ENCODE data around the gene TCEA2.

TCEA2 gene

DNA sequence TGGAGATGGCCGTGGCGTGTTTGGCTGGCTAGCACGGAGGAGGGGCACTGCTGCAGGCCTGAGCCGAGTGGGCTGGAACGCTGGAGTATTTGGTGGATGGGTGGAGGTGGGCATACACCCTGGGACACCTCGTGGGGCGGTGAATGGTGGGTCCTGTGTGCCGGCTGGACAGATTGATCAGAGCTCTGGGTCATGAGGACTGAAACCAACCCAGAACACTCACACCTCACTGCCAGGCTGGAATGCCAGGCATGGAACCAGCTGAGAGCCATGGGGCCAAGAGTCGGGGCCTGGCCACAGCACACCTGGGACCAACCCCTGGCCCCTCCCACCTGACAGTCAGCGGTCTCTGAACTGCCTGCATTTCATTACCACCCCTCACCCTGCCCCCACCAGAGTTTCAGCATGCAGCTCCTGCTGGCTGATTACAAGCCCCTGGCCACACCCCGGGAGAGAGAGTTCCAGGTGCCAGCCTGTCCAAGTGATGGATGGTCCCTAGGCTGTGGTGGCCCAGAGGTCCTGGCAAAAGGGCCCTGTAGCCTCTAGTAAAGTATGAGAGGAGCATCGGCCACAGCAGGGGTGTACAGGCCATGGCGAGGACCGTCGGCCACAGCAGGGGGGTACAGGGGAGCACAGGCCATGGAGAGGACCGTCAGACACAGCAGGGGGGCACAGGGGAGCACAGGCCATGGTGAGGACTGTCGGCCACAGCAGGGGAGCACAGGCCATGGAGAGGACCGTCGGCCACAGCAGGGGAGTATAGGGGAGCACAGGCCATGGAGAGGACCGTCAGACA, 41.1 kb downstream of the TCEA2 start:
- no peak overlapping the region for H3K27ac ChIP-seq
- peaks cover 70% of the 10 kb centered on the region for H3K27me3 ChIP-seq
- H3K9me3 ChIP-seq, result no peaks in the 10 kb centered on the region
- TF ChIP-seq, protein P1, sequence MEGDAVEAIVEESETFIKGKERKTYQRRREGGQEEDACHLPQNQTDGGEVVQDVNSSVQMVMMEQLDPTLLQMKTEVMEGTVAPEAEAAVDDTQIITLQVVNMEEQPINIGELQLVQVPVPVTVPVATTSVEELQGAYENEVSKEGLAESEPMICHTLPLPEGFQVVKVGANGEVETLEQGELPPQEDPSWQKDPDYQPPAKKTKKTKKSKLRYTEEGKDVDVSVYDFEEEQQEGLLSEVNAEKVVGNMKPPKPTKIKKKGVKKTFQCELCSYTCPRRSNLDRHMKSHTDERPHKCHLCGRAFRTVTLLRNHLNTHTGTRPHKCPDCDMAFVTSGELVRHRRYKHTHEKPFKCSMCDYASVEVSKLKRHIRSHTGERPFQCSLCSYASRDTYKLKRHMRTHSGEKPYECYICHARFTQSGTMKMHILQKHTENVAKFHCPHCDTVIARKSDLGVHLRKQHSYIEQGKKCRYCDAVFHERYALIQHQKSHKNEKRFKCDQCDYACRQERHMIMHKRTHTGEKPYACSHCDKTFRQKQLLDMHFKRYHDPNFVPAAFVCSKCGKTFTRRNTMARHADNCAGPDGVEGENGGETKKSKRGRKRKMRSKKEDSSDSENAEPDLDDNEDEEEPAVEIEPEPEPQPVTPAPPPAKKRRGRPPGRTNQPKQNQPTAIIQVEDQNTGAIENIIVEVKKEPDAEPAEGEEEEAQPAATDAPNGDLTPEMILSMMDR (IDR thresholded peaks at IDR 0.05), result no peak
- peaks cover 9 to 19% of the 10 kb centered on the region in 2 experiments for H3K4me1 ChIP-seq (ENCODE audit: control insufficient read depth in 1 of 2, insufficient read depth in 1 of 2, low read depth in 1 of 2, low read length in 1 of 2)
- H3K36me3 ChIP-seq, result peaks cover 23% of the 10 kb centered on the region
- H3K4me3 ChIP-seq (ENCODE audit: low read depth in 1 of 2, low read length in 1 of 2), result no peak overlapping the region

DNA sequence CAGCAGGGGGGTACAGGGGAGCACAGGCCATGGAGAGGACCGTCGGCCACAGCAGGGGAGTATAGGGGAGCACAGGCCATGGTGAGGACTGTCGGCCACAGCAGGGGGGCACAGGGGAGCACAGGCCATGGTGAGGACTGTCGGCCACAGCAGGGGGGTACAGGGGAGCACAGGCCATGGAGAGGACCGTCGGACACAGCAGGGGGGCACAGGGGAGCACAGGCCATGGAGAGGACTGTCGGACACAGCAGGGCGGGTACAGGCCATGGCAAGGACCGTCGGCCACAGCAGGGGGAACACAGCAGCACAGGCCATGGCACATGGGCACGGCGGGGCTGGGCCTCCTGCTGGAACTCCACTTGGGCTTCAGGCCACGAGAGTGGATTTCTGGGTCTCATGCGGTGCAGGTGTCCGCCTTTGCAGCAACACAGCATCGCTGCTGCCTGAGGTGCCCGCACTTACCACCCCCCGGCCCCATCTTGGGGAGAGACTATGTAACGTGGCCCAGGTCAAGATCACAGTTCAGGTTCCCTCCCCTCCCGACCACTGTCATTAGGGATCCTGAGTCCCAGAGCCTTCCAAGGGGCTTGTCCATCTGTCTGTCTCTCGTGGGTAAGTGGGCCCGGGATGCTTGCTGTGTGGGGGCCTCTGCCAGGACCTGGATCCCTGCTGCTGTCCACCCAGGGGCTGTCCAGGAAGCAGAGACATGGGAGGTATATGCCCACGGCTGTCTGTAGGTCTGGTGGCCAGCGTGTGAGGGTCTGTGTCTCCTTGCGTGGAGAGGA, 41.9 kb downstream of the TCEA2 start:
- Histone ChIP-seq H3K27ac (no peak overlapping the region), H3K4me3 (ENCODE audit: low read depth in 1 of 2, low read length in 1 of 2) (no peak overlapping the region), H3K36me3 (peaks cover 16% of the 10 kb centered on the region), H3K9me3 (no peaks in the 10 kb centered on the region), H3K4me1 (ENCODE audit: control insufficient read depth in 1 of 2, insufficient read depth in 1 of 2, low read depth in 1 of 2, low read length in 1 of 2) (peaks cover 9 to 19% of the 10 kb centered on the region in 2 experiments), H3K27me3 (peaks cover 70% of the 10 kb centered on the region)
- TF ChIP-seq, protein P1 (IDR thresholded peaks at IDR 0.05), result no peak

DNA sequence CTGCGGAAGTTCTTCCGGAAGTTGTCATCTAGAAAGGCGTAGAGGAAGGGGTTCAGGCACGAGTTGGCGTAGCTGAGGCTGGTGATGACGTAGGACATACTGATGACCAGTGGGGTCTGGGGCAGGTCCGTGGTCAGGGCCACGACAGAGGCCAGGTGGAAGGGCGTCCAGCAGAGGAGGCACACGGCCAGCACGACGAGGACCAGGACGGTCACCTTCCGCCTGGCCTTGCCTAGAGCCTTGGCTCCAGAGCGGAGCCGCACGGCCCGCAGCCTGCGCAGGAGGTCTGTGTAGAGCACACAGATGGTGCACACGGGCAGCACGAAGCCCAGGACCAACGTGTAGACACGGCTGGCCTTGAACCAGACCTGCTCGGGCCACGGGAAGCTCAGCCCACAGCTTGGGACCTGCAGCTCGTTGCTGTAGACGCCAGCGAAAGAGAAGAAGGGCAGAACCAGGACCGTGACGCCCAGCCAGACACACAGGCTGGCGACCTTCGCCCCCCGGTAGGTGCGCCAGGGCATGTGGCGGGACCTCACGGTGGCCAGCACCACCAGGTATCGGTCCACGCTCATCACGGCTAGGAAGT, 42.9 kb downstream of the TCEA2 start:
- Histone ChIP-seq H3K4me1 (ENCODE audit: control insufficient read depth in 1 of 2, insufficient read depth in 1 of 2, low read depth in 1 of 2, low read length in 1 of 2) (peaks cover 9 to 16% of the 10 kb centered on the region in 2 experiments), H3K36me3 (peaks cover 5% of the 10 kb centered on the region), H3K27me3 (peaks cover 63% of the 10 kb centered on the region), H3K9me3 (no peaks in the 10 kb centered on the region), H3K27ac (no peak overlapping the region), H3K4me3 (ENCODE audit: low read depth in 1 of 2, low read length in 1 of 2) (no peak overlapping the region)
- TF ChIP-seq, protein P1 (IDR thresholded peaks at IDR 0.05), result no peak

DNA sequence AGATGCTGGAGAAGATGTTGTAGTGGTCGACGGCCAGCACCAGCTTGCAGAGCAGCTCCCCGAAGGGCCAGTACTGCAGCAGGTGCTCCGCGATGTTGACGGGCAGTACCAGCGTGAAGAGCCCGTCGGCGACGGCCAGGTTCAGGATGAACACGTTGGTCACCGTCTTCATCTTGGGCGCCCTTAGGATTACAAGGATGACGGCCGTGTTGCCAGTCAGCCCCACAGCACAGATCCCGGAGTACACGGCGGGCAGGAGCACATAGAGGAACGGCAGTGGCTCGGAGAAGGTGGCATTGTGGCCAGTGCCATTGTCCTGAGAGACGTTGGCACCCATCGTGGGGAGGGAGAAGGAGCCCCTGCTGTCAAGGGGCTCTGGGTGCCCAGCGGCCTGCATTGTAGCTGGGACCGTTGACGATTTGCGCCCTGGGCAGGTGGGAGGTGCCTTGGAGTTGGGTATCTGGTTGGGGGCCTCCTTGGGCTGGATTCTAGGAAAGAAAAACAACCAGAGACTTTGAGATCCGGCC, 43.5 kb downstream of the TCEA2 start:
- Histone ChIP-seq H3K4me3 (ENCODE audit: low read depth in 1 of 2, low read length in 1 of 2) (no peak overlapping the region), H3K9me3 (no peaks in the 10 kb centered on the region), H3K27me3 (peaks cover 57% of the 10 kb centered on the region), H3K4me1 (ENCODE audit: control insufficient read depth in 1 of 2, insufficient read depth in 1 of 2, low read depth in 1 of 2, low read length in 1 of 2) (peaks cover 9 to 14% of the 10 kb centered on the region in 2 experiments), H3K36me3 (no peaks in the 10 kb centered on the region), H3K27ac (no peak overlapping the region)
- TF ChIP-seq, protein P1 (IDR thresholded peaks at IDR 0.05), result no peak

DNA sequence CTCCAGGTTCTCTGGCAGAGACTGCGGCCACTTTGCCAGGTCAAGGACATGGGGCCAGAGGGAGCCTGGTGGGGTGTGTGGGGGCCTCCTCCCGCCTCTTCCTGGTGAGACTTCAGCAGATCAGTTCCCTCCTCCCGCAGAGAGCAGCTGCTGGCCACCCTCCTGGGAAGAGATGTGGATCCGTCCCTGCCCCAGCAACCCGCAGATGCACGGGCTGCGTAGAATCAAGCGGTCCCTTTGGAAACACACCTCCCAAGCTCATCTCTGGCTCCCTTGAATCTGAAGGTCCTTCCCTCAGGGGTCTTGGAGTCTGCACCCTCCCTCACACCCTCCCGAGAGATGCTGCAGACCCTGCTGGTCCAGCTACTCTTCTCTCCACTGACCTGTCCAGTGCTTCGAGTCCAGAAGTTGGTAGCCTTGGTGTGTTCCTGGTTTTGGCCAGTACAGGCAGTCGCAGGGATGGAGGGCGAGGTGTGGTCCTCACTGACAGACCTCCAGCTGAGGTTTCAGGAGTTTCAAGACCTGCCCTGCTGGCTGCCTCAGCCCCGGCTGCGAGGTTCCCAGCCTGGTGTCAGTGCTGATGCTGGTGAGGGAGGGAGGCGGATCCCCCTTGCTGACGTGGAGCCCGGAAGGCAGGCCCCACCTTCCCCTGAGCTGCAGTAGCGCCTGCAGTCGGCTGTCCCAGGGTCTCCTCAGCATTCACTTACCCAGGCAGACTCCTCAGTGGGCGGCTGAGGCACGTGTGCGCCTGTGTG, 44.2 kb downstream of the TCEA2 start, which contains the start of gene NPBWR2:
Gene NPBWR2, minus strand, starts transcription at position 585 of the 755 bp plus-strand sequence. CDS start 734 bp downstream, outside the sequence.
- Histone ChIP-seq H3K4me3 (ENCODE audit: low read depth in 1 of 2, low read length in 1 of 2) (no peak within 1 kb of the TSS), H3K36me3 (no peaks in the 10 kb centered on the region), H3K27ac (no peak within 1 kb of the TSS), H3K4me1 (ENCODE audit: control insufficient read depth in 1 of 2, insufficient read depth in 1 of 2, low read depth in 1 of 2, low read length in 1 of 2) (peaks cover 5 to 8% of the 10 kb centered on the region in 2 experiments), H3K27me3 (peaks cover 50% of the 10 kb centered on the region), H3K9me3 (no peaks in the 10 kb centered on the region)
- TF ChIP-seq, protein P1 (IDR thresholded peaks at IDR 0.05), result no peak

Measured in neutrophil (primary cell).